SJCRH30 (cell line): ENCODE measurements around the gene JKAMP. TPM values are rescaled to one million over a fixed set of nuclear protein-coding genes. Genes with fewer than 3 reads are reported as not detected.

ENCODE experiments used
- DNase-seq, 2 experiments: peaks; one replicate each; pipeline ENCODE4 v3.0.0-alpha.2; 2015 to 2020
- H3K27ac ChIP-seq: fragments of 250-450 bp; sonication (Bioruptor Pico); 2 replicates; pipeline ENCODE4 v1.5.1; 2020; ENCODE audit warnings: mild to moderate bottlenecking, moderate library complexity
- H3K27me3 ChIP-seq: fragments of 250-450 bp; sonication (Bioruptor Pico); 2 replicates; pipeline ENCODE4 v1.5.1; 2020; ENCODE audit warnings: mild to moderate bottlenecking, moderate library complexity
- H3K36me3 ChIP-seq: fragments of 250-450 bp; sonication (Bioruptor Pico); 2 replicates; pipeline ENCODE4 v1.5.1; 2020; ENCODE audit warnings: mild to moderate bottlenecking, moderate library complexity
- H3K4me1 ChIP-seq: fragments of 250-450 bp; sonication (Bioruptor Pico); 2 replicates; pipeline ENCODE4 v1.5.1; 2020; ENCODE audit warnings: mild to moderate bottlenecking, moderate library complexity
- H3K4me3 ChIP-seq: fragments of 250-450 bp; sonication (Bioruptor Pico); 2 replicates; pipeline ENCODE4 v1.5.1; 2020; ENCODE audit warnings: mild to moderate bottlenecking, moderate library complexity
- H3K9me3 ChIP-seq: fragments of 250-450 bp; sonication (Bioruptor Pico); replicated peaks from 2 replicates; pipeline ENCODE4 v1.5.1; 2020; ENCODE audit warnings: mild to moderate bottlenecking, moderate library complexity
- total RNA-seq: library from RNA; depleted of rRNA; stranded (reverse); fragments of >200 nt; shearing (Covaris generic); gene quantifications from 2 replicates; pipeline ENCODE4 v1.2.3, GENCODE V29; 2014

JKAMP gene
- total RNA-seq, 1 experiment from 2014 or later: 65.0 TPM

- peaks cover 33% of the 10 kb centered on the region for H3K36me3 ChIP-seq
- H3K27ac ChIP-seq: no peak overlapping the region
- no peaks in the 10 kb centered on the region for H3K9me3 ChIP-seq
- peaks cover 6% of the 10 kb centered on the region; the same call in 1 of the 2 replicates for H3K4me1 ChIP-seq
- DNase-seq: no peak
- H3K27me3 ChIP-seq: no peaks in the 10 kb centered on the region
- H3K4me3 ChIP-seq: no peak overlapping the region
These were observed 19.6 kb upstream of the JKAMP start for GRCh38 chr14:59464486-59465315.

GRCh38 chr14:59465316-59466135 is 18.8 kb upstream of the JKAMP start, which contains the start of gene GPR135:
Gene GPR135 (minus strand): TSS chr14:59465380. CDS start chr14:59465226, 154 bp downstream.
- peaks cover 30% of the 10 kb centered on the region for H3K36me3 ChIP-seq
- no peak within 1 kb of the TSS for H3K27ac ChIP-seq
- H3K9me3 ChIP-seq: no peaks in the 10 kb centered on the region
- no peak within 1 kb of the TSS for H3K4me3 ChIP-seq
- peaks cover 6% of the 10 kb centered on the region; the same call in 1 of the 2 replicates for H3K4me1 ChIP-seq
- DNase-seq: no peak
- H3K27me3 ChIP-seq: no peaks in the 10 kb centered on the region

DNA sequence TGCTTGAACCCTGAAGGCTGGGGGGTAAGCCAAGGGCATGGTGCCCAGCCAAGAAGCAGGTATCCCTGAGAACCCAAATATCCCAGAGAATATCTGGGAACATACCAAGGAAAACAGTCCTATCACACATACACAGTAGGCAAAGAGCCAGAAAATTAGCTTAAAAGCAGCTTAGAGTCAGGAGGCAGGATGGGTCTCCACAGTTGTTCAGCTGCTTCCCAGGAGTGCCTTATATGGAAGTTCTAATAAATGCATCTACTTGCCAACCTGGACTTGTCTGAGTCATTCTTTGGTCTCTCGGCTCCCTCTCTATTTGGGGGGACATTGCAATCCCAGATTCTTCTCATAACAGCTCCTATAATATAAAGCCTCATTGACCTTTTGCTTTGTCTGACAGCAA is 10.1 kb upstream of the JKAMP start:
- H3K9me3 ChIP-seq: no peaks in the 10 kb centered on the region
- H3K27me3 ChIP-seq: no peaks in the 10 kb centered on the region
- no peak overlapping the region for H3K4me3 ChIP-seq
- H3K27ac ChIP-seq: no peak overlapping the region
- peak; percentile 39 to 68 for DNase-seq
- H3K4me1 ChIP-seq: peaks cover 7% of the 10 kb centered on the region
- peaks cover 44% of the 10 kb centered on the region for H3K36me3 ChIP-seq

DNA sequence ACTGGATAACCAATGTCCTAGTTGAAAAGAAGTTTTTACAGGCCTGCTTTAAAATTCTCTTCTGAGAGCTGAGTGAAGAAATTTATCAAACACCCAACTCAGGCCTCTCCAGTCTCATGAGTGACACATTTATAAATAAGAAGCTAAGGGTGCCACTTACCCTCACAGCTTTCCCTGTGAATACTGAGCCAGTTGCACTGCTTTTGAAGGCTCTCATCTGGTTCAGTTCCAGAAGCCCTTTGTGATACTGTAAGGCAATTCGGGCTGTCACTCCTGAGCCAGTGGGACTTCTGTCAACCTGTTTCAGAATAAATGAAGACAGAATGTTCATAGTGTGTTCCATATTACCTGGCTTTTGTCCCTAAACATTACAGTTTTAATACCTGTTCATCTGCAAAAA is 8.6 kb upstream of the JKAMP start:
- H3K27me3 ChIP-seq: no peaks in the 10 kb centered on the region
- H3K4me3 ChIP-seq: no peak overlapping the region
- H3K36me3 ChIP-seq: peaks cover 44% of the 10 kb centered on the region
- H3K9me3 ChIP-seq: no peaks in the 10 kb centered on the region
- H3K4me1 ChIP-seq: peaks cover 7% of the 10 kb centered on the region
- no peak overlapping the region for H3K27ac ChIP-seq
- DNase-seq: no peak

DNA sequence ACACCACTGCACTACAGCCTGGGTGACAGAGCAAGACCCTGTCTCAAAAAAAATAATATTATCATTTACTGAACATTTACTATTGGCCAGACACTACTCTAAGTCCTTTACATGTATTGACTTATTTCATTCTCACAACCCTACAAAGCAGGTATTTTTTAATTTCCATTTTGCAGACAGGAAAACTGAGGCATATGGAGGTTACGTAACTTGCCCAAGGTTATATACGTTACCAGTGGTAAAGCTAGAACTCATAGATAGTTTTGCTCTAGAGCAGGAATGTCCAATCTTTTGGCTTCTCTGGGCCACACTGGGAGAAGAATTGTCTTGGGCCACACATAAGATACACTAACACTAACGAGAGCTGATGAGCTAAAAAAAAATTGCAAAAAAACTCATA is 5.8 kb upstream of the JKAMP start:
- Histone ChIP-seq H3K27ac (no peak overlapping the region), H3K9me3 (no peaks in the 10 kb centered on the region), H3K36me3 (peaks cover 25% of the 10 kb centered on the region), H3K4me1 (peaks cover 13% of the 10 kb centered on the region), H3K27me3 (no peaks in the 10 kb centered on the region), H3K4me3 (no peak overlapping the region)
- DNase-seq: no peak

GRCh38 chr14:59480166-59480565 is 4.2 kb upstream of the JKAMP start:
- DNase-seq: no peak
- H3K27me3 ChIP-seq: no peaks in the 10 kb centered on the region
- no peak overlapping the region for H3K27ac ChIP-seq
- H3K4me1 ChIP-seq: peaks cover 5% of the 10 kb centered on the region; the same call in 1 of the 2 replicates
- H3K36me3 ChIP-seq: peaks cover 20% of the 10 kb centered on the region
- H3K4me3 ChIP-seq: no peak overlapping the region
- H3K9me3 ChIP-seq: no peaks in the 10 kb centered on the region

DNA sequence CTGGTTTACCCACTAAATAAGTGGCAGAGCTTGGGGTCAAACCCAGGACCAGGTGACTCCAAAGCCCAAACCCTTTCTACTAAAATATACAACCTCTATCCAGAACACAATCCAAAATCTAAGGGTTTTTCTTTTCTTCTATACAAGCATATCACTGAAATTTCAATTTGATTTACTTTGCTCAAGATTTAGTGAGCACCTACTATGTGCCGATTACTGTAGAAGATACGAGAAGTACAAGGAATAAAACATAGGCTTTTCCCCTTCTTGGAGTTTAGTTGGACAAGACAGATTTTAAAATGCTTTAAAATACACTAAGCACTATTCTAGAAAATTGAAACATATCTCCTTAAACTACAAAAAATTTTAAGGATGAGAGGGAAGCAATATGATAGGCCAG is 2.9 kb upstream of the JKAMP start:
- Histone ChIP-seq H3K4me1 (peaks cover 5% of the 10 kb centered on the region; the same call in 1 of the 2 replicates), H3K27me3 (no peaks in the 10 kb centered on the region), H3K9me3 (no peaks in the 10 kb centered on the region), H3K27ac (no peak overlapping the region), H3K36me3 (peaks cover 15% of the 10 kb centered on the region), H3K4me3 (no peak overlapping the region)
- DNase-seq: no peak

- Histone ChIP-seq H3K27ac (peak overlapping the region; percentile 93), H3K9me3 (no peaks in the 10 kb centered on the region), H3K4me3 (peak overlapping the region; percentile 94), H3K4me1 (peaks cover 5% of the 10 kb centered on the region; the same call in 1 of the 2 replicates), H3K36me3 (peaks cover 12% of the 10 kb centered on the region), H3K27me3 (no peaks in the 10 kb centered on the region)
- DNase-seq: peak in 1 of 2 experiments; percentile 13
These were observed 2.3 kb upstream of the JKAMP start for GRCh38 chr14:59481871-59482540.

DNA sequence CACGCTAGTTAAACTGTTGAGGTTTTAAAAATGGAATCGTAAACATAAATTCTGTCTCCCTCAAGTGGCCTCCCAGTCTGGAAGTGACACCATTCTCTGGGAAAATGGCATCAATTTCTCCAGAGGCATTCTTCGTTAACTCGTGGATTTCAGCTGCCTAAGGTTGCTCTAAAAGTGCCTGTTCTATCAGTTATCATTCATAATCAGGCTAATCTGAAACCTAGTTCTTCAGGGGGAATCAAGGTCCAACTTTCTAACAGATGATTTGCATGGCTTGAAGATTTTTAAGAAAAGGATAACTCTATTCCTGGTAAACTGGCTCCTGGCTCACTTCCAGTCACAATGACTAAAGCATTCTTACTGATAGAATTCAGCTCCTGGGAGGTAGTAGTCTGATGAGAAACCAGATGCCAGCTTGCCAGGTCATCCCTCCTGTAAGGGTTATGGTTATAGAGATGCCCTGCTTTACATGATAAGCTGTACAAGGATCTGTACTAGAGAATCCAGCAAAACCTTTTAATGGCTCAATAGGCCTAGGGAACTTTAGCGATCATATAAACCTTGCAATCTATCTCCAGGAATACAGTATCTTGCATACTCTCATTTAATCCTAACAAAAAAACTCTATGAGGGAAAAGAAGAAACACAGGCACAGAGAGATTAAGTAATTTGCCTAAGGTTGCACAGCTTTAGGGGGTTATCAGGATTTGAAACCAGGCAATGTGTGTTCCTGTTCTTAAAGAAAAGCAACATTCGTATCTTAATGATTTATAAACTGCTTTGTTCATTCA is 1.6 kb upstream of the JKAMP start:
- peak; percentile 45 to 47 for DNase-seq
- peaks cover 11% of the 10 kb centered on the region for H3K36me3 ChIP-seq

GRCh38 chr14:59483363-59483762 is 954 bp upstream of the JKAMP start:
- peak overlapping the region; percentile 93 for H3K27ac ChIP-seq

More for the DNA sequence above, 1.6 kb upstream of the JKAMP start:
- peaks cover 5% of the 10 kb centered on the region; the same call in 1 of the 2 replicates for H3K4me1 ChIP-seq
- no peaks in the 10 kb centered on the region for H3K27me3 ChIP-seq
- no peaks in the 10 kb centered on the region for H3K9me3 ChIP-seq
- H3K27ac ChIP-seq: peak overlapping the region; percentile 93
- H3K4me3 ChIP-seq: peak overlapping the region; percentile 94

GRCh38 chr14:59484639-59485175 is 390 bp downstream of the JKAMP start:
- H3K4me3 ChIP-seq: peak overlapping the region; percentile 94
- H3K36me3 ChIP-seq: peaks cover 18% of the 10 kb centered on the region
- H3K4me1 ChIP-seq: peaks cover 5% of the 10 kb centered on the region; the same call in 1 of the 2 replicates
- H3K27ac ChIP-seq: peak overlapping the region; percentile 93
- H3K27me3 ChIP-seq: no peaks in the 10 kb centered on the region
- no peaks in the 10 kb centered on the region for H3K9me3 ChIP-seq
- no peak for DNase-seq

More at GRCh38 chr14:59483363-59483762, 954 bp upstream of the JKAMP start:
- Histone ChIP-seq H3K27me3 (no peaks in the 10 kb centered on the region), H3K36me3 (peaks cover 11% of the 10 kb centered on the region), H3K4me3 (peak overlapping the region; percentile 94), H3K4me1 (peaks cover 5% of the 10 kb centered on the region; the same call in 1 of the 2 replicates), H3K9me3 (no peaks in the 10 kb centered on the region)
- peak; percentile 35 to 45 for DNase-seq

GRCh38 chr14:59490756-59491155 is 6.4 kb downstream of the JKAMP start:
- no peaks in the 10 kb centered on the region for H3K27me3 ChIP-seq
- peaks cover 42% of the 10 kb centered on the region for H3K36me3 ChIP-seq
- no peak for DNase-seq
- H3K4me1 ChIP-seq: no peaks in the 10 kb centered on the region
- no peak overlapping the region for H3K27ac ChIP-seq
- no peak overlapping the region for H3K4me3 ChIP-seq
- H3K9me3 ChIP-seq: no peaks in the 10 kb centered on the region

DNA sequence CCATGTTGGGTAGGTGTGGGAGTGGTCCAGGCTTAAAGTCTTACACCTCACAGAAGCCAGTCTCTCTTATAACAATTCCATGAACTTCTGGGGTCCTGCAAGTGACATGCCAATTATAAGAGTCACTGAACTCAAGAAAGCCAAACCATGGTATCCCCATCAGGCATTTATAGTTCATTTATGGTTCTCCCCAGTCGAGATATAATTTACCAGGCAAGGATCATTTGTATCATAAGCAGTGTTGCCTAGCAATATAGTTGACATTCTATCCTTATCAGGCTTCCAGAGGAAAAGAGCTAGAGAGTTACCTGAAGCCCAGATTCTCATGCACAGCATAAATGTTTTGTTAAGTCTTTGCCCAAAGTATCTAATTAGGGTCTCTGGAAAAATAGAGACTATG is 8.1 kb downstream of the JKAMP start:
- Histone ChIP-seq H3K9me3 (no peaks in the 10 kb centered on the region), H3K27me3 (no peaks in the 10 kb centered on the region), H3K36me3 (peaks cover 43% of the 10 kb centered on the region), H3K4me3 (no peak overlapping the region), H3K4me1 (no peaks in the 10 kb centered on the region), H3K27ac (no peak overlapping the region)
- DNase-seq: no peak
